ENCODE measurements around the gene BABAM2.
"Not testable (repeated sequence)": the region's sequence is repeated elsewhere in the genome, so short reads cannot be mapped to it uniquely, and the experiment has no call there.

The BABAM2 gene

DNA sequence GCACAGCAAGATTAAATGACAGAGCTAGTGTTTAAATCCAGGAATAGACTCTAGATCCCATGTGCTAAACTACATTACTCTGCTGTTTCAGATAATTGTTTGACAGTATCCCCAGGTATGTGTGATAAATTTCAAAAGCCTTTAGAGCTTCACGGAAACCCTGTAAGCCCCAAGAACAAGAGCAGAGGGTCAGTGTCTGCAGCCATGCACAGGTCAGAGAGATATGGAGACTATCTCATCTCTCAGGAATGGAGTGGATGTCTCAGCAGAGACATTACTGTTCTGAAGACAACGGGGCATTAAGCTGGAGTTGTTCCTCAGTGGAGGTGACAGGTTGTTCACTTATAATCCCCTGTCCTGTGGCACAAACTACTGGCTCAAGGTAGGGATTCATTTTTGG lies 363.0 kb downstream of the BABAM2 start:
- no peak overlapping the region for H3K4me2 ChIP-seq (ENCODE audit: low read depth, low read length)
- DNase-seq: no peak
- no peak overlapping the region for H3K9ac ChIP-seq (ENCODE audit: low read length)
- no peak overlapping the region for H3K4me3 ChIP-seq (ENCODE audit: low read length)
- TF ChIP-seq EZH2 (optimal IDR thresholded peaks at IDR 0.05; ENCODE audit: low read depth, low read length): no peak
- TF ChIP-seq EZH2phosphoT487 (IDR thresholded peaks at IDR 0.05; ENCODE audit: low read length): no peak
- TF ChIP-seq, protein P1, sequence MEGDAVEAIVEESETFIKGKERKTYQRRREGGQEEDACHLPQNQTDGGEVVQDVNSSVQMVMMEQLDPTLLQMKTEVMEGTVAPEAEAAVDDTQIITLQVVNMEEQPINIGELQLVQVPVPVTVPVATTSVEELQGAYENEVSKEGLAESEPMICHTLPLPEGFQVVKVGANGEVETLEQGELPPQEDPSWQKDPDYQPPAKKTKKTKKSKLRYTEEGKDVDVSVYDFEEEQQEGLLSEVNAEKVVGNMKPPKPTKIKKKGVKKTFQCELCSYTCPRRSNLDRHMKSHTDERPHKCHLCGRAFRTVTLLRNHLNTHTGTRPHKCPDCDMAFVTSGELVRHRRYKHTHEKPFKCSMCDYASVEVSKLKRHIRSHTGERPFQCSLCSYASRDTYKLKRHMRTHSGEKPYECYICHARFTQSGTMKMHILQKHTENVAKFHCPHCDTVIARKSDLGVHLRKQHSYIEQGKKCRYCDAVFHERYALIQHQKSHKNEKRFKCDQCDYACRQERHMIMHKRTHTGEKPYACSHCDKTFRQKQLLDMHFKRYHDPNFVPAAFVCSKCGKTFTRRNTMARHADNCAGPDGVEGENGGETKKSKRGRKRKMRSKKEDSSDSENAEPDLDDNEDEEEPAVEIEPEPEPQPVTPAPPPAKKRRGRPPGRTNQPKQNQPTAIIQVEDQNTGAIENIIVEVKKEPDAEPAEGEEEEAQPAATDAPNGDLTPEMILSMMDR (IDR thresholded peaks at IDR 0.05; ENCODE audit: low read length): no peak
- H3K27me3 ChIP-seq (replicated peaks; ENCODE audit: insufficient read depth, low read length): no peaks in the 10 kb centered on the region
- no peaks in the 10 kb centered on the region for H3F3A ChIP-seq (ENCODE audit: insufficient read depth, low read length)
- H3K36me3 ChIP-seq (replicated peaks; ENCODE audit: insufficient read depth, low read length): no peaks in the 10 kb centered on the region
- H3K9me3 ChIP-seq (replicated peaks; ENCODE audit: insufficient read depth, low read length): no peaks in the 10 kb centered on the region
- no peaks in the 10 kb centered on the region for H3K9me2 ChIP-seq (replicated peaks; ENCODE audit: insufficient read depth, low read length)
- no peaks in the 10 kb centered on the region for H4K20me1 ChIP-seq (ENCODE audit: insufficient read depth, low read length)
- no peaks in the 10 kb centered on the region for H3K4me1 ChIP-seq (ENCODE audit: low read length)
- no peak overlapping the region for H3K27ac ChIP-seq (ENCODE audit: low read length)
- no peaks in the 10 kb centered on the region for H3K79me2 ChIP-seq (ENCODE audit: low read length)
- H2AFZ ChIP-seq (ENCODE audit: low read length): no peak overlapping the region

DNA sequence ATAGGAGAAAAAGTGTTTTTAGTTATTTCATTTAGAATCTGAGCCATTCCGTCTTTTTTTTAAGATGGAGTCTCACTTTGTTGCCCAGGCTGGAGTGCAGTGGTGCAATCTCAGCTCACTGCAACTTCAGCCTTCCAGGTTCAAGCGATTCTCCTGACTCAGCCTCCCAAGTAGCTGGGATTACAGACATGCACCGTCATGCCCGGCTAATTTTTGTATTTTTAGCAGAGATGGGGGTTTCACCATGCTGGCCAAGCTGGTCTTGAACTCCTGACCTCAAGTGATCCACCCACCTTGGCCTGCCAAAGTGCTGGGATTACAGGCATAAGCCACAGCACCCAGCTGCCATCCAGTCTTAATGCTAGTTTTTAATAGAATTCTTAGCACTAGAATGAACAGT lies 364.7 kb downstream of the BABAM2 start:
- not testable (repeated sequence) for H3K79me2 ChIP-seq (ENCODE audit: low read length); H3K9me3 ChIP-seq (replicated peaks; ENCODE audit: insufficient read depth, low read length); H3F3A ChIP-seq (ENCODE audit: insufficient read depth, low read length); H3K4me2 ChIP-seq (ENCODE audit: low read depth, low read length); H3K9ac ChIP-seq (ENCODE audit: low read length); H3K27ac ChIP-seq (ENCODE audit: low read length); H4K20me1 ChIP-seq (ENCODE audit: insufficient read depth, low read length); H3K4me1 ChIP-seq (ENCODE audit: low read length); H3K9me2 ChIP-seq (replicated peaks; ENCODE audit: insufficient read depth, low read length); H2AFZ ChIP-seq (ENCODE audit: low read length); H3K4me3 ChIP-seq (ENCODE audit: low read length); H3K36me3 ChIP-seq (replicated peaks; ENCODE audit: insufficient read depth, low read length); H3K27me3 ChIP-seq (replicated peaks; ENCODE audit: insufficient read depth, low read length); DNase-seq

DNA sequence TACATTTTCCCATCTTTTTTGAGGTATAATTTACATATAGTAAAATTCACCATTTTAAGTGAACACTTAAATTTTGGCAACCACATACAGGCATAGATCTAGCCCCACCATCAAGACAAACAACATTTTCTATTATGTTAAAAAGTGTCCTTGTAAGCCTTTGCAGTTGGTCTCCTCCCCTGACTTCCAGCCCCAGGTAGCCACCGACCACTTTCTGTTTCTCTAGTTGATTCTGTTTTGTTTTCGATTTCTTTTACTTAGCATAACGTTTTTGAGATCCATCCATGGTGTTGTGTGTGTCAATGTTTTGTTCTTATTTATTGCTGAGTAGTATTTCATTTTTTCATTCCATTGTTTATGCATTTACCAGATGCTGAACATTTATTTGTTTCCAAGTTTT lies 366.7 kb downstream of the BABAM2 start:
- H4K20me1 ChIP-seq (ENCODE audit: insufficient read depth, low read length): no peaks in the 10 kb centered on the region
- TF ChIP-seq EZH2phosphoT487 (IDR thresholded peaks at IDR 0.05; ENCODE audit: low read length): no peak
- TF ChIP-seq EZH2 (optimal IDR thresholded peaks at IDR 0.05; ENCODE audit: low read depth, low read length): no peak
- TF ChIP-seq, protein P1 (IDR thresholded peaks at IDR 0.05; ENCODE audit: low read length): no peak

DNA sequence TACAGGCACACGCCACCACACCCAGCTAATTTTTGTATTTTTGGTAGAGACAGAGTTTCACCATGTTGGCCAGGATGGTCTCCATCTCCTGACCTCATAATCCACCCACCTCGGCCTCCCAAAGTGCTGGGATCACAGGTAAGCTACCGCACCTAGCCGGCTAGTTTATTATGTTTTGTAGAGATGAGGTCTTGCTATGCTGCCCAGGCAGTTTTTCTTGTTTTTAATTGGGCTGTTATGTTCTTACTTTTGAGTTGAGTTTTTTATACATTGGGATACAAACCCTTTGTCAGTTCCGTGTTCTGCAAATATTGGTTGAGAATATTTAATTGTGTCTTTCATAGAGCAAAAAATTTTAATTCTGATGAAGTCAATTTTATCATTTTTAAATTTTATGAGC lies 368.7 kb downstream of the BABAM2 start:
- H3K27ac ChIP-seq (ENCODE audit: low read length); H3K4me2 ChIP-seq (ENCODE audit: low read depth, low read length); H3F3A ChIP-seq (ENCODE audit: insufficient read depth, low read length); H4K20me1 ChIP-seq (ENCODE audit: insufficient read depth, low read length); H3K4me3 ChIP-seq (ENCODE audit: low read length); H2AFZ ChIP-seq (ENCODE audit: low read length); H3K4me1 ChIP-seq (ENCODE audit: low read length); H3K9me2 ChIP-seq (replicated peaks; ENCODE audit: insufficient read depth, low read length); H3K27me3 ChIP-seq (replicated peaks; ENCODE audit: insufficient read depth, low read length); H3K9me3 ChIP-seq (replicated peaks; ENCODE audit: insufficient read depth, low read length); DNase-seq; H3K36me3 ChIP-seq (replicated peaks; ENCODE audit: insufficient read depth, low read length); H3K79me2 ChIP-seq (ENCODE audit: low read length); H3K9ac ChIP-seq (ENCODE audit: low read length): not testable (repeated sequence)

More for the DNA sequence above, 366.7 kb downstream of the BABAM2 start:
- Histone ChIP-seq H3K4me1 (ENCODE audit: low read length) (no peaks in the 10 kb centered on the region), H2AFZ (ENCODE audit: low read length) (no peak overlapping the region), H3K27me3 (replicated peaks; ENCODE audit: insufficient read depth, low read length) (no peaks in the 10 kb centered on the region), H3K4me2 (ENCODE audit: low read depth, low read length) (no peak overlapping the region), H3K79me2 (ENCODE audit: low read length) (no peaks in the 10 kb centered on the region), H3K27ac (ENCODE audit: low read length) (no peak overlapping the region), H3K9me3 (replicated peaks; ENCODE audit: insufficient read depth, low read length) (no peaks in the 10 kb centered on the region), H3K9me2 (replicated peaks; ENCODE audit: insufficient read depth, low read length) (no peaks in the 10 kb centered on the region), H3F3A (ENCODE audit: insufficient read depth, low read length) (no peaks in the 10 kb centered on the region), H3K36me3 (replicated peaks; ENCODE audit: insufficient read depth, low read length) (no peaks in the 10 kb centered on the region), H3K9ac (ENCODE audit: low read length) (no peak overlapping the region), H3K4me3 (ENCODE audit: low read length) (no peak overlapping the region)
- peak; percentile 40 for DNase-seq
